ENCODE results near the gene TNFAIP8L1. TPM values are rescaled to one million over a fixed set of nuclear protein-coding genes. Genes with fewer than 3 reads are reported as not detected.

TNFAIP8L1 gene
- total RNA-seq, 1 donor from 2014 or later: 5.9 TPM

- DNase-seq (ENCODE audit: extremely low spot score, unreplicated experiment): no peak
- no peak overlapping the region for H3K4me3 Mint-ChIP-seq (ENCODE audit: unreplicated experiment)
Measured at GRCh38 chr19:4701557-4701956, 62.2 kb downstream of the TNFAIP8L1 start.

GRCh38 chr19:4702764-4703163, 63.4 kb downstream of the TNFAIP8L1 start:
- H3K4me3 Mint-ChIP-seq (ENCODE audit: unreplicated experiment): no peak overlapping the region
- H3K36me3 Mint-ChIP-seq (ENCODE audit: unreplicated experiment): peaks cover 21% of the 10 kb centered on the region
- DNase-seq (ENCODE audit: extremely low spot score, unreplicated experiment): no peak
- peaks cover 21% of the 10 kb centered on the region for H3K4me1 Mint-ChIP-seq (ENCODE audit: unreplicated experiment)
- no peak overlapping the region for H3K27ac Mint-ChIP-seq (ENCODE audit: unreplicated experiment)
- no peaks in the 10 kb centered on the region for H3K9me3 Mint-ChIP-seq (ENCODE audit: unreplicated experiment)
- H3K27me3 Mint-ChIP-seq (ENCODE audit: unreplicated experiment): no peaks in the 10 kb centered on the region
- TF ChIP-seq, protein P1, sequence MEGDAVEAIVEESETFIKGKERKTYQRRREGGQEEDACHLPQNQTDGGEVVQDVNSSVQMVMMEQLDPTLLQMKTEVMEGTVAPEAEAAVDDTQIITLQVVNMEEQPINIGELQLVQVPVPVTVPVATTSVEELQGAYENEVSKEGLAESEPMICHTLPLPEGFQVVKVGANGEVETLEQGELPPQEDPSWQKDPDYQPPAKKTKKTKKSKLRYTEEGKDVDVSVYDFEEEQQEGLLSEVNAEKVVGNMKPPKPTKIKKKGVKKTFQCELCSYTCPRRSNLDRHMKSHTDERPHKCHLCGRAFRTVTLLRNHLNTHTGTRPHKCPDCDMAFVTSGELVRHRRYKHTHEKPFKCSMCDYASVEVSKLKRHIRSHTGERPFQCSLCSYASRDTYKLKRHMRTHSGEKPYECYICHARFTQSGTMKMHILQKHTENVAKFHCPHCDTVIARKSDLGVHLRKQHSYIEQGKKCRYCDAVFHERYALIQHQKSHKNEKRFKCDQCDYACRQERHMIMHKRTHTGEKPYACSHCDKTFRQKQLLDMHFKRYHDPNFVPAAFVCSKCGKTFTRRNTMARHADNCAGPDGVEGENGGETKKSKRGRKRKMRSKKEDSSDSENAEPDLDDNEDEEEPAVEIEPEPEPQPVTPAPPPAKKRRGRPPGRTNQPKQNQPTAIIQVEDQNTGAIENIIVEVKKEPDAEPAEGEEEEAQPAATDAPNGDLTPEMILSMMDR (IDR thresholded peaks at IDR 0.05): no peak

More at GRCh38 chr19:4701557-4701956, 62.2 kb downstream of the TNFAIP8L1 start:
- H3K27me3 Mint-ChIP-seq (ENCODE audit: unreplicated experiment): no peaks in the 10 kb centered on the region
- peaks cover 28% of the 10 kb centered on the region for H3K36me3 Mint-ChIP-seq (ENCODE audit: unreplicated experiment)
- peaks cover 27% of the 10 kb centered on the region for H3K4me1 Mint-ChIP-seq (ENCODE audit: unreplicated experiment)
- H3K9me3 Mint-ChIP-seq (ENCODE audit: unreplicated experiment): no peaks in the 10 kb centered on the region
- TF ChIP-seq, protein P1 (IDR thresholded peaks at IDR 0.05): no peak
- no peak overlapping the region for H3K27ac Mint-ChIP-seq (ENCODE audit: unreplicated experiment)

DNA sequence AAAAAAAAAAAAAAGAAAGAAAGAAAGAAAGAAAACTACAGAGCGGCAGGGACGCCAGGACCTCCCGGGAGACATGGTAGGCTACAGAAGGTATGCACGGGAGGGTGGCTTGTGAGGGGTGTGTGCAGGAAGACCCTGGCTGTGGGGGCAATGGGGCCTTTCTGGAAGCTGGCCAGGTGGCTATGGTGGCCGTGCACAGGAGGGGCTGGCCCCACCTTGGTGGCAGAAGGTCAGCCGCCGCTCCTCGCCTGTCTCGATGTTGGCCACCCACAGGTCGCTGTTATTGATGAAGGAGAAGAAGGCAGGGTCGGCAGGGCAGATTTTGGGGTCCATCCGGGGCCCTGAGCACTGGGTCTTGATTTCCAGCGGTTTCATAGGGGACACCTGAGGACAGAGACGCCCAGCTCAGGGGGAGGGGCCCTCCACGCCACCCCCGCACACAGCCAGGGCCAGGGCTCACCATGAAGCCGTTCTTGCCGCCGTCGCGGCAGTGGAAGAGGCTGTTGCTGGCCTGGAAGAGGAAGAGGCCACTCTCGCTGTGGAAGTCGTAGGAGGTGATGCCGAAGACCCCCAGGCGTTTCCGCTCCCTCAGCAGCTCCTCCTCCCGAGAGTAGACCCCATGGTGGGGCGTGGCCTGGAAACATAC, 64.5 kb downstream of the TNFAIP8L1 start:
- TF ChIP-seq, protein P1 (IDR thresholded peaks at IDR 0.05): no peak
- DNase-seq (ENCODE audit: extremely low spot score, unreplicated experiment): no peak
- Mint-ChIP-seq H3K36me3 (ENCODE audit: unreplicated experiment) (peaks cover 22% of the 10 kb centered on the region), H3K4me3 (ENCODE audit: unreplicated experiment) (no peak overlapping the region), H3K9me3 (ENCODE audit: unreplicated experiment) (no peaks in the 10 kb centered on the region), H3K4me1 (ENCODE audit: unreplicated experiment) (peaks cover 30% of the 10 kb centered on the region), H3K27ac (ENCODE audit: unreplicated experiment) (no peak overlapping the region), H3K27me3 (ENCODE audit: unreplicated experiment) (no peaks in the 10 kb centered on the region)

DNA sequence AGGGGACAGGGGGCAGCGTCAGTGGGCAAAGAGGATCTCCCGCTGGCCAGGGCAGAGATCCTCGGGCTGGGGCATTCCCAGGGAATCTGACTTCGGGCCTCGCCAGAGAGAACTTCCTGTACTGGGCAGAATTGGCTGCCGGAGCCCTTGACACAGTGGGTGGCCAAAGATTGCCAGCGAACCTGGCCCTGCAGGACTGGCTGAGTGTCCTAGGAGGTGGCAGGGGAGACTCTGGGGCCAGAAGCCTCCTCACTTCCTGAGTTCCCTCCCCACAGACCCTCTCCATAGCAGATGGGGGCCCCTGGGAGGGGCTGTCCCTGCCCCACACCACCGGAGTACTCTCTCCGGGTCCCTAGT, 65.0 kb downstream of the TNFAIP8L1 start:
- peak overlapping the region; percentile 63 for H3K27ac Mint-ChIP-seq (ENCODE audit: unreplicated experiment)
- H3K4me1 Mint-ChIP-seq (ENCODE audit: unreplicated experiment): peaks cover 35% of the 10 kb centered on the region
- DNase-seq (ENCODE audit: extremely low spot score, unreplicated experiment): no peak
- H3K36me3 Mint-ChIP-seq (ENCODE audit: unreplicated experiment): peaks cover 25% of the 10 kb centered on the region
- TF ChIP-seq, protein P1 (IDR thresholded peaks at IDR 0.05): no peak
- H3K4me3 Mint-ChIP-seq (ENCODE audit: unreplicated experiment): no peak overlapping the region
- H3K9me3 Mint-ChIP-seq (ENCODE audit: unreplicated experiment): no peaks in the 10 kb centered on the region
- no peaks in the 10 kb centered on the region for H3K27me3 Mint-ChIP-seq (ENCODE audit: unreplicated experiment)

Other genes with a start within 250 kb of the TNFAIP8L1 start
- gene SH3GL1, start 239.0 kb upstream of the TNFAIP8L1 start, total RNA-seq: 105 and 115 TPM in 2 replicates
- gene CHAF1A, start 236.9 kb upstream of the TNFAIP8L1 start, total RNA-seq: 9.7 and 14.0 TPM in 2 replicates
- 96.8 and 106 TPM in 2 replicates for gene UBXN6, start 181.7 kb upstream of the TNFAIP8L1 start, total RNA-seq
- 59.8 and 68.8 TPM in 2 replicates for gene HDGFL2, start 167.2 kb upstream of the TNFAIP8L1 start, total RNA-seq
- gene PLIN4, start 121.0 kb upstream of the TNFAIP8L1 start, total RNA-seq: not detected in 2 replicates
- gene PLIN5, start 104.3 kb upstream of the TNFAIP8L1 start, total RNA-seq: not detected in 2 replicates
- gene LRG1, start 99.5 kb upstream of the TNFAIP8L1 start, total RNA-seq: not detected in 2 replicates
- gene SEMA6B, start 79.8 kb upstream of the TNFAIP8L1 start, total RNA-seq: 5.8 and 6.2 TPM in 2 replicates
- gene MYDGF, start 30.8 kb downstream of the TNFAIP8L1 start, total RNA-seq: 95.4 and 103 TPM in 2 replicates
- gene DPP9, start 84.3 kb downstream of the TNFAIP8L1 start, total RNA-seq: 45.6 and 54.8 TPM in 2 replicates
- 12.0 and 13.2 TPM in 2 replicates for gene FEM1A, start 152.2 kb downstream of the TNFAIP8L1 start, total RNA-seq
- gene TICAM1, start 192.2 kb downstream of the TNFAIP8L1 start, total RNA-seq: 6.2 and 6.6 TPM in 2 replicates
- gene PLIN3, start 228.2 kb downstream of the TNFAIP8L1 start, total RNA-seq: 77.8 and 77.9 TPM in 2 replicates

All from osteocyte (in vitro differentiated cells).